Measurements from ENCODE around the gene SHB. TPM values are rescaled to one million over a fixed set of nuclear protein-coding genes. Genes with fewer than 3 reads are reported as not detected.

Gene SHB
- total and polyA plus RNA-seq, 7 donors, result 4.0 to 30.7 (median 8.6) TPM

DNA sequence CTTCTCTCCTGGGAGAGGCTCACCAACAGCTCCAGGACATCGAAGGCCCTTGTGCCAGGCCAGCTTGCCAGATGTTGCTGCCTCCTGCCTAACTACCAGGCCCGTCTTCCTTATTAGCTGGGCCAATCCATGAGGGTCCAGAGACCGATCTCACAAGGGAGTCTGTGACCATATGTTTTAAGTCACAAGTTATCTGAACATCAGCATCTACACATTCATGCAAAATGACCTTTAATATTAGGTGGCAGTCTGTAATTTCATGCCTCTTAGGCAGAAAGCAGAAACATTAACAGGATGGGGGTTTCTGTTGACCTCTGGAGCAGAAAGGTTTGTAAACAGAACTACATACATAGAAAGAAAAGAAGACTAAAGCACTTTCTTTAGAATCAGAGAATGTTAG is 90.0 kb downstream of the SHB start:
- Histone ChIP-seq H3K27me3 (ENCODE audit: insufficient read depth in 3 of 3, low read length in 2 of 3) (no peaks in the 10 kb centered on the region), H3K27ac (no peak overlapping the region), H3K9me3 (no peaks in the 10 kb centered on the region), H3K36me3 (ENCODE audit: insufficient read depth in 1 of 2, low read depth in 1 of 2) (peaks cover 0 to 7% of the 10 kb centered on the region in 2 donors), H3K4me1 (no peaks in the 10 kb centered on the region), H3K4me3 (no peak overlapping the region)
- TF ChIP-seq, protein P1, sequence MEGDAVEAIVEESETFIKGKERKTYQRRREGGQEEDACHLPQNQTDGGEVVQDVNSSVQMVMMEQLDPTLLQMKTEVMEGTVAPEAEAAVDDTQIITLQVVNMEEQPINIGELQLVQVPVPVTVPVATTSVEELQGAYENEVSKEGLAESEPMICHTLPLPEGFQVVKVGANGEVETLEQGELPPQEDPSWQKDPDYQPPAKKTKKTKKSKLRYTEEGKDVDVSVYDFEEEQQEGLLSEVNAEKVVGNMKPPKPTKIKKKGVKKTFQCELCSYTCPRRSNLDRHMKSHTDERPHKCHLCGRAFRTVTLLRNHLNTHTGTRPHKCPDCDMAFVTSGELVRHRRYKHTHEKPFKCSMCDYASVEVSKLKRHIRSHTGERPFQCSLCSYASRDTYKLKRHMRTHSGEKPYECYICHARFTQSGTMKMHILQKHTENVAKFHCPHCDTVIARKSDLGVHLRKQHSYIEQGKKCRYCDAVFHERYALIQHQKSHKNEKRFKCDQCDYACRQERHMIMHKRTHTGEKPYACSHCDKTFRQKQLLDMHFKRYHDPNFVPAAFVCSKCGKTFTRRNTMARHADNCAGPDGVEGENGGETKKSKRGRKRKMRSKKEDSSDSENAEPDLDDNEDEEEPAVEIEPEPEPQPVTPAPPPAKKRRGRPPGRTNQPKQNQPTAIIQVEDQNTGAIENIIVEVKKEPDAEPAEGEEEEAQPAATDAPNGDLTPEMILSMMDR (IDR thresholded peaks at IDR 0.05), result no peak
- no peak for DNase-seq
- ATAC-seq, result no peak
- intact Hi-C loops (cut with DNase I), result no loop called here
- 62 to 75% (median 66%) methylated on average over 3 of the region's 3 CpGs for WGBS, 3 donors

DNA sequence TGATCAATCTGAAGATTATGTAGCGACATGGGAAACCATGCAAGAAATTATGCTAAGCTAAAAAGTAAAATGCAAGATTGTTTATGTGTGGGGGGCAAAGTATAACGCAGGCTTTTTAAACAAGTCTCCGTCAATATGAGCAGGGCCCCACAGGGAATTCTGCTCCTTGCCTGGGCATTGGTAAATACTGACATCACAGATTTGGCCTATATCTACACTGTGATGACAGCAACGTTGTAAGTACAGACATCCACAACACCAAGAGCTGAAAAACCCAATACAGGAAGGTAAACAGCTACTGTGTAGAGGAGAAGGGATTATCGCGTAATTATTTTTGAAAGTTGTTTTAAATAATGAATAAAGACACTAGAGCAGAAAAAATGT is 90.6 kb downstream of the SHB start:
- H3K4me1 ChIP-seq, result no peaks in the 10 kb centered on the region
- H3K27ac ChIP-seq, result no peak overlapping the region
- H3K4me3 ChIP-seq, result no peak overlapping the region
- H3K36me3 ChIP-seq (ENCODE audit: insufficient read depth in 1 of 2, low read depth in 1 of 2), result peaks cover 0 to 13% of the 10 kb centered on the region in 2 donors
- intact Hi-C loops (cut with DNase I), result no loop called here
- TF ChIP-seq, protein P1 (IDR thresholded peaks at IDR 0.05), result no peak
- no peaks in the 10 kb centered on the region for H3K9me3 ChIP-seq
- no peak for ATAC-seq
- WGBS, 3 donors, result 73 to 79% (median 76%) methylated on average over 6 of the region's 6 CpGs
- no peaks in the 10 kb centered on the region for H3K27me3 ChIP-seq (ENCODE audit: insufficient read depth in 3 of 3, low read length in 2 of 3)
- DNase-seq, result no peak

DNA sequence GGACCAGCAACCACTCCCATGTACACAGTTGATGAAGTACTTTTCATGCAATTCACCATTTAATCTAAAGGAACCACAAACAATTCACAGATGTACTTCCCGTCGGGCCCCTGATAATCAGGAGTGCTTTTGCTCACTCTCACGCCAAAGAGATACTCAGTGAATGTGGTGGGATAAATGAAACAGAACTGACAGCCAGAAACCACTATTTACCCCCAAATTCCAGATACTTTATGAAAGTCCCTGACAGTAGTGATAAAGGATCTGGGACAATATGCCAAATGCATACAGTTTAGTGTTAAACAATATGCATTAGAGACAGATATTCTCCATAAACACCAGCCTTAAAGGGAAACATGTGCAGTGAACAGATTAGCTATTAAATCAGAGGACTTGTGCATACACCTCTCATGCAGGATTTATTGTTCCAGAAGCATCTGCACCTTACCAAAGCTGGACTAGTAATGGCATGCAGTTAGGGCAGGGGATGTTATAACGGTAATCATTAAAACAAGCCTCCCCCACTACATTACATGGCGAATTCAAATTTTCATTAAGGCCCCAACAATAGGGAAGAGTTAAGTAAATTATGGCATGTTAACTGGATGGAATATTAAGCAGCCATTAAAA is 91.1 kb downstream of the SHB start:
- DNase-seq (no peak), ATAC-seq (no peak)
- Histone ChIP-seq H3K27me3 (ENCODE audit: insufficient read depth in 3 of 3, low read length in 2 of 3) (no peaks in the 10 kb centered on the region), H3K4me1 (no peaks in the 10 kb centered on the region), H3K27ac (no peak overlapping the region), H3K4me3 (no peak overlapping the region), H3K9me3 (no peaks in the 10 kb centered on the region), H3K36me3 (ENCODE audit: insufficient read depth in 1 of 2, low read depth in 1 of 2) (peaks cover 0 to 17% of the 10 kb centered on the region in 2 donors)
- intact Hi-C loops (cut with DNase I), result no loop called here
- TF ChIP-seq, protein P1 (IDR thresholded peaks at IDR 0.05), result no peak
- 83 to 89% (median 85%) methylated on average over 5 of the region's 5 CpGs for WGBS, 3 donors

DNA sequence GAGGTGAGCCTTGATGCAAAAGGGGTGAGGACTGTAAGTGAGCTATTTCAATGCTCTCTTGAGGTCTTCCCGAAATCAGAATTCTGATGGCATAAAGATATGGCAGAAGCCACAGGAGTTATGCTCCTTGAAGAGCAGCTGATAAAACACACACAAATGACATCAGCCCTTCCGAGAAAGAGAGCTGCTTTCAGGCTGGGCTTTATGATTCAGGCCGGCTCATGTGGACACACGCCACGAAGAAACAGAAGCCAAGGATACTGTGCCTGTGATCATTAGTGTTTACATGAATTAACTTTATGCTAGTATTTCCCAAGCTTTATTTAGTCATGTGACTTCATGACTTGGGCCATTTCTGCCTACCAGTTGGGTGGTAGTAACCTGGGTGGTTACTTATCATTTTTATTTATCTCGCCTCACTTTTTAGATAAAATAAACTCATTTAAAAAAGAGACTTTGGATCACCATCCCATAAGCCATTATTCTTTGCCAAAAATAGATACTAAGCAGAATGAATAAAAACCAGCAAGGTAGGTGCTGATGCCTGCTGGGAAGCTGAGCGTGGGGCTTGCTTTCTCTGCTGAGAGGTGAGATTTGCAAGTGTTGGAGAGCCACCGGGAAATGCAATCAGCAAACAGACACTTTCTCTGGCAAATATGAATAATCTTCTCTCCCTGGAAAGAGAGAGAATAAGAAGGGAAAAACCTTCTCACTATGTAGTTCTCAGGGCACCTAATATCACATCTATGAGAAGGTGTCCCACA is 92.1 kb downstream of the SHB start:
- Histone ChIP-seq H3K36me3 (ENCODE audit: insufficient read depth in 1 of 2, low read depth in 1 of 2) (peaks cover 0 to 21% of the 10 kb centered on the region in 2 donors), H3K4me3 (no peak overlapping the region), H3K27me3 (ENCODE audit: insufficient read depth in 3 of 3, low read length in 2 of 3) (no peaks in the 10 kb centered on the region), H3K27ac (no peak overlapping the region), H3K4me1 (no peaks in the 10 kb centered on the region), H3K9me3 (no peaks in the 10 kb centered on the region)
- intact Hi-C loops (cut with DNase I), result no loop called here
- DNase-seq (peak in 1 of 2 donors; percentile 40), ATAC-seq (no peak)
- WGBS, 3 donors, result 72 to 77% (median 73%) methylated on average over 8 of the region's 8 CpGs
- TF ChIP-seq, protein P1 (IDR thresholded peaks at IDR 0.05), result no peak

Measured in psoas muscle (tissue), 8 donors.